Ovary (tissue), 9 donors: ENCODE measurements around the gene TNIK. TPM values are rescaled to one million over a fixed set of nuclear protein-coding genes. Genes with fewer than 3 reads are reported as not detected.

Experiments used
- DNase-seq, 5 donors: peaks; one replicate each; pipeline ENCODE4 v3.0.0-alpha.2; 2019 to 2020
- H3K27ac ChIP-seq, 2 donors: fragments of 200-600 bp; one replicate each; pipeline versions ENCODE4 v1.5.1 to v1.8.0; 2019 to 2022
- H3K27me3 ChIP-seq: fragments of 200-600 bp; one replicate; pipeline ENCODE4 v1.8.0; 2022
- H3K36me3 ChIP-seq: fragments of 200-600 bp; sonication (generic); one replicate; pipeline ENCODE4 v1.5.1; 2019
- H3K4me1 ChIP-seq: one replicate; pipeline ENCODE4 v1.8.1; 2013; ENCODE audit warnings: mild to moderate bottlenecking, moderate library complexity; ENCODE audit not compliant: insufficient read depth
- H3K4me3 ChIP-seq: fragments of 200-600 bp; sonication (generic); one replicate; pipeline ENCODE4 v1.5.1; 2017
- H3K9me3 ChIP-seq, 2 donors: fragments of 200-600 bp in 1 of 2; sonication (generic) in 1 of 2; one replicate each; pipeline versions ENCODE4 v1.5.1 to v1.8.1; 2013 to 2019; ENCODE audit warnings: mild to moderate bottlenecking in 1 of 2, moderate library complexity in 1 of 2
- EP300 ChIP-seq: sonication (generic); formaldehyde crosslinking; IDR thresholded peaks from one replicate; pipeline ENCODE4 v1.6.1; 2017; ENCODE audit warnings: antibody characterized with exemption
- POLR2A ChIP-seq: fragments of 450-650 bp; IDR thresholded peaks from one replicate; pipeline ENCODE4 v1.6.1; 2017; ENCODE audit warnings: antibody characterized with exemption, mild to moderate bottlenecking, moderate library complexity
- WGBS, 3 donors: extraction: QIAGEN DNeasy Blood & Tissue Kit in 1 of 3; methylation state at CpG; one replicate each; pipeline versions ENCODE4 v1.1.5 to v1.1.7; 2013 to 2017; 5-methylcytosine and 5-hydroxymethylcytosine counted together
- intact Hi-C, 4 donors: fragments of 100-400 bp; cut with DNase I; formaldehyde crosslinking; loops; one replicate each; pipeline versions ENCODE4 v1.11.0 to v1.15.1; 2022 to 2023
- polyA plus RNA-seq, 2 donors: library from polyadenylated mRNA; stranded (reverse); fragments of 200-250 nt in 1 of 2; fragments of 350-450 nt in 1 of 2; fragmentation: Illumina TruSeq in 1 of 2; extraction: RNeasy Lipid Tissue Mini Kit (QIAGEN cat#74804) in 1 of 2; gene quantifications; one replicate each; pipeline ENCODE4 v1.2.3, GENCODE V29; 2013 to 2014
- total RNA-seq, 7 donors: library from RNA; depleted of rRNA in 2 of 7; stranded (reverse); fragments of >200 nt in 2 of 7; fragmentation: NEBNext Ultra II Directional in 3 of 7; extraction: Animal tissue kit (Norgen Biotek cat#: 25700) in 3 of 7; gene quantifications; one replicate each; pipeline versions ENCODE4 v1.1.0 to v1.2.4, GENCODE V29; 2016 to 2023
- TF ChIP-seq, protein P1 (sequence below), 3 donors: fragments of 450-650 bp in 2 of 3; fragments of 200-600 bp in 1 of 3; IDR thresholded peaks; one replicate each; pipeline versions ENCODE4 v1.5.1 to v1.8.0; 2016 to 2022; ENCODE audit warnings: antibody characterized with exemption in 3 of 3, mild to moderate bottlenecking in 1 of 3
- donor health status: DM: no; HTN: no; CAD: no; lungs with moderate emphysema.
- donor health status: DM: no; HTN: no; CAD: no.
- donor health status: Bipolar disorder and iron deficiency.
- donor health status: DM: yes; HTN: yes; CAD: no.
- donor health status: DM: no; HTN: no; CAD: no.
- donor health status: DM: yes; HTN: yes; CAD: no.

TNIK gene
- total and polyA plus RNA-seq, 9 donors: 1.1 to 9.5 (median 4.5) TPM

DNA sequence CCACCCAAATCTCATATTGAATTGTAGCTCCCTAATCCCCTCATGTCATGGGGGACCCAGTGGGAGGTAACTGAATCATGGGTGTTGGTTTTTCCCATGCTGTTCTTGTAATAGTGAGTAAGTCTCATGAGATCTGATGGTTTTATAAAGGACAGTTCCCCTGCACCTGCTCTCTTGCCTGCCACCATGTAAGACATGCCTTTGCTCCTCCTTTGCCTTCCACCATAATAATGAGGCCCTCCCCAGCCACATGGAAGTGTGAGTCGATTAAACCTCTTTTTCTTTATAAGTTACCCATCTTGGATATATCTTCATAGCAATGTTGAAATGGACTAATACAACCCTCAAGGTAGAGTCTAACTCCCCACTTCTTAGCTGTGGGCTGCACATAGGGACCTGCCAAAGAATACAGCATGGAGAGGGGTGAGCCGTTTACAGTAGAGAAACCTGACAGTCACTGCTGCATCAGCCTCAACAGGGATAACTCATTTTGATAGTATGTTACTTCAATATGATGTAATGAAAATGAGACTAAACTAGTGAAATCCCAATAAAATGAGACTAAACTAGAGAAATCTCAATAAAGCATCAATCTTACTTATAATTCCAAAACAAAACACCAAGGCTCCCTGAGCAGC lies 117.3 kb downstream of the TNIK start:
- H3K36me3 ChIP-seq: no peaks in the 10 kb centered on the region
- H3K9me3 ChIP-seq: no peaks in the 10 kb centered on the region
- H3K27ac ChIP-seq: no peak overlapping the region
- H3K27me3 ChIP-seq: no peaks in the 10 kb centered on the region
- DNase-seq: no peak
- intact Hi-C loops: no loop called here
- no peak overlapping the region for H3K4me3 ChIP-seq
- no peaks in the 10 kb centered on the region for H3K4me1 ChIP-seq
- 90 to 95% (median 94%) methylated on average over 2 of the region's 2 CpGs for WGBS, 3 donors
- TF ChIP-seq, protein P1, sequence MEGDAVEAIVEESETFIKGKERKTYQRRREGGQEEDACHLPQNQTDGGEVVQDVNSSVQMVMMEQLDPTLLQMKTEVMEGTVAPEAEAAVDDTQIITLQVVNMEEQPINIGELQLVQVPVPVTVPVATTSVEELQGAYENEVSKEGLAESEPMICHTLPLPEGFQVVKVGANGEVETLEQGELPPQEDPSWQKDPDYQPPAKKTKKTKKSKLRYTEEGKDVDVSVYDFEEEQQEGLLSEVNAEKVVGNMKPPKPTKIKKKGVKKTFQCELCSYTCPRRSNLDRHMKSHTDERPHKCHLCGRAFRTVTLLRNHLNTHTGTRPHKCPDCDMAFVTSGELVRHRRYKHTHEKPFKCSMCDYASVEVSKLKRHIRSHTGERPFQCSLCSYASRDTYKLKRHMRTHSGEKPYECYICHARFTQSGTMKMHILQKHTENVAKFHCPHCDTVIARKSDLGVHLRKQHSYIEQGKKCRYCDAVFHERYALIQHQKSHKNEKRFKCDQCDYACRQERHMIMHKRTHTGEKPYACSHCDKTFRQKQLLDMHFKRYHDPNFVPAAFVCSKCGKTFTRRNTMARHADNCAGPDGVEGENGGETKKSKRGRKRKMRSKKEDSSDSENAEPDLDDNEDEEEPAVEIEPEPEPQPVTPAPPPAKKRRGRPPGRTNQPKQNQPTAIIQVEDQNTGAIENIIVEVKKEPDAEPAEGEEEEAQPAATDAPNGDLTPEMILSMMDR (IDR thresholded peaks at IDR 0.05): no peak
- TF ChIP-seq POLR2A (no peak), EP300 (no peak)

DNA sequence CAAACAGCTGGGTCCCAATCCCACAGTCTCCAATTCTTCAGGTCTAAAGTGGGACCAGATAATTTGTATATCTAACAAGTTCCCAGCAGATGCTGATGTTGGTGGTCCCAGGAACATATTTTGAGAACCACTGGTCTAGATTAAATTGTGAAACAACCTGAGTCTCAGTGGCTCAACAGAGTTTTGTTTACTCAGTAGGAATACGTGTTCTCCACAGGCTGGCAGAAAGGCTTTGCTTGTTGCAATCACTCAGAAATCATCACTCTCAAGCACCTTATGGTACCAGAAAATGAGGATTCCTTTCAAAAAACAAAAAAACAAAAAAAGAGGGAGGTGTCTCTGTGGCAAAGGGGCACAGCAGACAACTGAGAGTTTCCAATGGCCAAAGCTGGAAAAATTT lies 118.0 kb downstream of the TNIK start:
- Histone ChIP-seq H3K4me3 (no peak overlapping the region), H3K4me1 (no peaks in the 10 kb centered on the region), H3K36me3 (no peaks in the 10 kb centered on the region), H3K9me3 (no peaks in the 10 kb centered on the region), H3K27me3 (no peaks in the 10 kb centered on the region), H3K27ac (no peak overlapping the region)
- intact Hi-C loops: no loop called here
- 86 to 90% (median 89%) methylated on average over 1 of the region's 1 CpG for WGBS, 3 donors
- TF ChIP-seq, protein P1 (IDR thresholded peaks at IDR 0.05): no peak
- TF ChIP-seq POLR2A (no peak), EP300 (no peak)
- no peak for DNase-seq

DNA sequence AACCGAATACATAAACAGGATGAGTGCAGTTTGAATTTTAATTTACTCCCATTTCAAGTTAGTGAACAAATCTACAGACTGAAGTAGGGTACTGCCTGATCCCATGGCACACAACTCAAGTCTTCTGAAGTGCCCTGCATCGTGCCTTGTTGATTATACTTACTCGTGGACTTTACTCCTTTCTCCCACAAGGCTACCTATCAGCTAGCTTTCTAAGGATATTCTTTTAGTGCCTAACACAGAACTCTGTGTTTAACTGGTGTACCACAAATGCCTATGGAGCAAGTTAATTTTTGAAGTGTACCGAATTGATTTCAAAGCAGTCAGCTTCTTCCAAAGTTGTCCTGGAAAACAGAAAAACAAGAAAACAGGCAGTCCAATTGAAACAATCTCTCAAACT lies 119.8 kb downstream of the TNIK start:
- 77 to 88% (median 85%) methylated on average over 4 of the region's 4 CpGs for WGBS, 3 donors
- no peak overlapping the region for H3K27ac ChIP-seq
- no peaks in the 10 kb centered on the region for H3K27me3 ChIP-seq
- H3K9me3 ChIP-seq: no peaks in the 10 kb centered on the region
- H3K4me3 ChIP-seq: no peak overlapping the region
- intact Hi-C loops: no loop called here
- H3K36me3 ChIP-seq: no peaks in the 10 kb centered on the region
- TF ChIP-seq EP300: no peak
- TF ChIP-seq, protein P1 (IDR thresholded peaks at IDR 0.05): no peak
- TF ChIP-seq POLR2A: no peak
- no peak for DNase-seq
- H3K4me1 ChIP-seq: no peaks in the 10 kb centered on the region

DNA sequence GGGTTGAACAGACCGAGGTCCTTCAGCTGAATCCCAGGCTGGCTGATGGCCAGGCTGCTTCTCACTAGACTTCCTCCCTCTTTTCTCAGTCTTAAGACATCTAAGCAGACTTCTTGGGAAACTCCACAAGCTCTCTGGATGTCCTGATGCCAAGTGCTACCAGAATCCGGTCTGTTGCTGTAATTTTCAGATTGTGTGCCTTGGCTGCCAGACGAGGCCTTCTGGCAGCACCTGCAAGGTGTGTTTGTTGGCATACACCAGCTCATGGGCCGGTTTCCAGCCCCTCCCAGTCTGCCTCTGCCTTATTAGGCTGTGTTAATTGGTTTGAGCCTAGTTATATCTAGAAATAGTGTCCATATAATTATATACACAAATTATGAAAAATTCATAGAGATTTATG lies 120.6 kb downstream of the TNIK start:
- Histone ChIP-seq H3K4me3 (no peak overlapping the region), H3K36me3 (no peaks in the 10 kb centered on the region), H3K27ac (no peak overlapping the region), H3K9me3 (no peaks in the 10 kb centered on the region), H3K27me3 (no peaks in the 10 kb centered on the region), H3K4me1 (no peaks in the 10 kb centered on the region)
- no peak for DNase-seq
- no peak for TF ChIP-seq POLR2A
- TF ChIP-seq, protein P1 (IDR thresholded peaks at IDR 0.05): no peak
- intact Hi-C loops: no loop called here
- WGBS, 3 donors: 57 to 78% (median 70%) methylated on average over 4 of the region's 4 CpGs
